ENCODE data around the gene ABCA7. TPM values are rescaled to one million over a fixed set of nuclear protein-coding genes. Genes with fewer than 3 reads are reported as not detected.
A peak's percentile ranks its signal among the peaks of the same experiment; 100 is the strongest.

Gene ABCA7
- total RNA-seq, 1 donor from 2014 or later: 16.3 TPM

DNA sequence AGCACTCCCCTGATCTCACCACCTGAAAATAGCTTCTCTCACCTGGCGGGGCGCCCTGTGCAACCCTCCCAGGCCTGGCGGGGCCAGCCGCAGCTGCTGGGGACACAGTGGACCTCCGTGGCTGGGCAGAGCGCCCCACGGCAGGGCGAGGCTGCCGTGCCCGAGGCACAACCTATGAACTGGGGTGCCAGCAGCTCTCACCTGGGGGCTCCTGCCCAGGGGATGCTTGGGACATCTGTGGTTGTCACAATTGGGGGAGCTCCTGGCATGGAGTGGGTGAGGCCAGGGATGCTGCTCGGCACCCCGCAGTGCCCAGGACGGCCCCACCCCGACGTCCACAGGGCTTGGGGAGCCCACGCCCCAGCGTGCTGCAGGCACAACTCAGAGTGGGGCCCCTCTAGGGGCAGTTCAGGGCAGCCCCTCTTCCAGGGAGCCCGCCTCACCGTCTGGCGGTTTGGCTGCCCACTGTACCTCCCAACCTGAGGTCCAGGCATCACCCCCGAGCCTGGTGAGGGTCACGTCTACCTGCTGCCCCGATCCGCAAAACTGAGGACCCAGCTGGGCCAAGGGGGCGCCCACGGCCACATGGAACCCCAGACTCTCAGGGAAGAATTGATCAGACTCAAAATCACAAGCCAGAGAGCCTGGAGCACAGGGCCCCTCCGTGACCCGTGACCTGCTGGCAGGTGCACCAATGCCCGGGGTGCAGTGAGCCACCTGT is 24.7 kb upstream of the ABCA7 start:
- H3K36me3 Mint-ChIP-seq (ENCODE audit: low read depth, unreplicated experiment): no peaks in the 10 kb centered on the region
- H3K27me3 Mint-ChIP-seq (ENCODE audit: unreplicated experiment): peaks cover 4% of the 10 kb centered on the region
- H3K4me1 Mint-ChIP-seq (ENCODE audit: unreplicated experiment): peaks cover 12% of the 10 kb centered on the region
- H3K27ac Mint-ChIP-seq (ENCODE audit: unreplicated experiment): no peak overlapping the region
- no peaks in the 10 kb centered on the region for H3K9me3 Mint-ChIP-seq (ENCODE audit: unreplicated experiment)
- H3K4me3 Mint-ChIP-seq (ENCODE audit: unreplicated experiment): no peak overlapping the region
- DNase-seq (ENCODE audit: low spot score): no peak
- TF ChIP-seq, protein P1, sequence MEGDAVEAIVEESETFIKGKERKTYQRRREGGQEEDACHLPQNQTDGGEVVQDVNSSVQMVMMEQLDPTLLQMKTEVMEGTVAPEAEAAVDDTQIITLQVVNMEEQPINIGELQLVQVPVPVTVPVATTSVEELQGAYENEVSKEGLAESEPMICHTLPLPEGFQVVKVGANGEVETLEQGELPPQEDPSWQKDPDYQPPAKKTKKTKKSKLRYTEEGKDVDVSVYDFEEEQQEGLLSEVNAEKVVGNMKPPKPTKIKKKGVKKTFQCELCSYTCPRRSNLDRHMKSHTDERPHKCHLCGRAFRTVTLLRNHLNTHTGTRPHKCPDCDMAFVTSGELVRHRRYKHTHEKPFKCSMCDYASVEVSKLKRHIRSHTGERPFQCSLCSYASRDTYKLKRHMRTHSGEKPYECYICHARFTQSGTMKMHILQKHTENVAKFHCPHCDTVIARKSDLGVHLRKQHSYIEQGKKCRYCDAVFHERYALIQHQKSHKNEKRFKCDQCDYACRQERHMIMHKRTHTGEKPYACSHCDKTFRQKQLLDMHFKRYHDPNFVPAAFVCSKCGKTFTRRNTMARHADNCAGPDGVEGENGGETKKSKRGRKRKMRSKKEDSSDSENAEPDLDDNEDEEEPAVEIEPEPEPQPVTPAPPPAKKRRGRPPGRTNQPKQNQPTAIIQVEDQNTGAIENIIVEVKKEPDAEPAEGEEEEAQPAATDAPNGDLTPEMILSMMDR (IDR thresholded peaks at IDR 0.05; ENCODE audit: unreplicated experiment): no peak

DNA sequence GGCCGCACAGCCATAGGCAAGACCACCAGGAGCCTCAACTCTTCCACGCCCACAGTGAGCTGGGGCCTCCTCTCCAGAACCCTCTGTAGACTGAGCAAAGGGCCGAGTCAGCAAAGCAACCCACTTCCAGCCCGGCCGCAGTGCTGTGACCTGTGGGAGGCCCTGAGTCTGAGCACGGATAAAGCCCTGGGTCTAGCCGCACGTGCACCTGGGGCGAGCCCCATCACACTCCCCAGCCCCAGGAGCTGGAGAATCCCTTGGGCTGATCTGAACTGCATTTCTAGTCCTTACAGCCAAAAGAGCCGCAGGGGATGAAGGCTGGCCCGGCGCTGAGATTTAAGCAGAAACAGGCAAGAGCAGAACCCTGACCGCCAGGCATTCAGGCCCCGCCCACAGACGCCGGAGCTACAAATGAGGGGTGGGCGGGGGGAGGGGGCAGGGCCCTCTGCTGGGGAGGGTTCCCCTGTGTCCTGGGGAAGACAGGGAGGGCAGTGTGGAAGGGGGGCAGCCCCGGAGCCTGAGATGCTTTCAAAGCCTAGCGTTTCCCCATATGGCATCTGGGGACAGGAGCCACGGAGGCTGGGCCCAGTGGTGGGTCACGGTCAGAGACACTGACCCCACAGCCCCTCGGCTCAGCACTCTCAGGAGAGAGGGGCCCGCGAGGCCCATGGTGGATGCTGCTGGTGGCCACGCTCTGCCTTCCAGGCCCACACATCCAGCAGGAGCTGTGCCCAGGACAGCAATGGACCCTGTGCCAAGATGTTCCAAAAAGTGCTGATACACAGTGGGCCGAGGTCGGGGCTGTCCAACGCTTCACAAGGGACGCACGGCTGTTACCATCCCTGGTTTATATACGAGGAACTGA is 23.9 kb upstream of the ABCA7 start:
- Mint-ChIP-seq H3K27ac (ENCODE audit: unreplicated experiment) (no peak overlapping the region), H3K4me1 (ENCODE audit: unreplicated experiment) (peaks cover 12% of the 10 kb centered on the region), H3K36me3 (ENCODE audit: low read depth, unreplicated experiment) (no peaks in the 10 kb centered on the region), H3K27me3 (ENCODE audit: unreplicated experiment) (peaks cover 4% of the 10 kb centered on the region), H3K4me3 (ENCODE audit: unreplicated experiment) (no peak overlapping the region), H3K9me3 (ENCODE audit: unreplicated experiment) (no peaks in the 10 kb centered on the region)
- no peak for DNase-seq (ENCODE audit: low spot score)
- TF ChIP-seq, protein P1 (IDR thresholded peaks at IDR 0.05; ENCODE audit: unreplicated experiment): no peak

DNA sequence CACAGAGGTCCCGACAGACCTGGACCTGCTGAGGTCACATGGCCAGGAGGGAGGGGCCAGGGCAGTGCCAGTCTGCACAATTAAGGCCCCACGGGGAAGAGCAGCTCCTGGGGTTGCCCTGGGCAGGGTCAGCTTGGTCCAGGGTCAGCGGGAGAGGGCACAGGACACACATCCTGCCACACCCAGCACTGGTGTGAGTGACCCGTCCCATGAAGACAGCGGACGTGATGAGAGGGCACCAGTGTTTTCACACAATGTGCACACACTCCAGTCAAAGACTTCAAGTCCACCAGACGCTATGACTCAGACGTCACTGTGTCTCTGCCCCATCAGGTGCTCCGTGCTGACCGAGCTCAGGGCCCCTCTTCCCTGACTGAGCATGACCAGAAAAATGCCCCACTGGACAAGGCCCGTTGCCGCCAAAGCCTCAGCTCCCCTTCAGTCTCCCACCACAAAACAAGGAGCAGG is 23.2 kb upstream of the ABCA7 start:
- Mint-ChIP-seq H3K4me3 (ENCODE audit: unreplicated experiment) (no peak overlapping the region), H3K36me3 (ENCODE audit: low read depth, unreplicated experiment) (peaks cover 2% of the 10 kb centered on the region), H3K27ac (ENCODE audit: unreplicated experiment) (peak overlapping the region; percentile 57), H3K27me3 (ENCODE audit: unreplicated experiment) (peaks cover 6% of the 10 kb centered on the region), H3K9me3 (ENCODE audit: unreplicated experiment) (no peaks in the 10 kb centered on the region), H3K4me1 (ENCODE audit: unreplicated experiment) (peaks cover 19% of the 10 kb centered on the region)
- TF ChIP-seq, protein P1 (IDR thresholded peaks at IDR 0.05; ENCODE audit: unreplicated experiment): no peak
- DNase-seq (ENCODE audit: low spot score): no peak

DNA sequence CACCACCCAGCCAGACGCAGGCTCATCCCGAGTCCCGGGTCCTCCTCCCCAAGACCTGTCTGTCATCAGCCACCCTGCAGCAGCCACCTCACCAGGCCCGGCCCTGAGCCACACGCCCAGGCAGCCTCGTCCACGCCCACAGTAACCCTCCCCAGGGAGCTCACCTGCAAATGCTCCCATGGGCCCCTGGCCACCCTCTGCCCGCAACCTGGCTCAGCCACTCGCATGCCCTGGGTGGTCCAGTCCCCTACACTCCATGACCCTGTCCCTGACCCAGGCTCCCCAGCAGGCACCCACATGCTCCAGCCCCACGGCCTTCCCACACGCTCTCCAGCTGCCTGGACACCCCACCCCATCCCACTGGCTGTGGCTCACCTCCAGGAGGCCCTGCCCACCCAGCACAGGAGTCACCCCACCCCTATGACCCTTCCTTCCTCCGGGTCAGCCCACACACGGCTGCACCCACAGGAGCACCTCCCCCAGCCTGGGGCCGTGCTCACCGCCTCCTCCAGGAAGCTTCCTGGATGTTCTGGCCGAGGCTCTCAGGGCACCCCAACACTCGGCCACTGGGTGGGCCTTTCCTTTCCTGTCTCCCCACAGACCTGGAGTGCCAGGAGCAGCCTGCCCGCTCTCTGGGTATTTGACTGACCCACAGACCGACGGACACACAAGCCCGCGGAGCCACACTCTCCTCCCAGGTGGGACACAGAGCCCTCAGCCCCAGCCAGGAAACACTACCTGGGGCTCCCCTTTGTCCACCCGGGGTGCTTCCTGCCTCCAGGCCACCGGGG is 22.6 kb upstream of the ABCA7 start:
- no peak overlapping the region for H3K4me3 Mint-ChIP-seq (ENCODE audit: unreplicated experiment)

More for the DNA sequence above, 22.6 kb upstream of the ABCA7 start:
- TF ChIP-seq, protein P1 (IDR thresholded peaks at IDR 0.05; ENCODE audit: unreplicated experiment): no peak
- peaks cover 3% of the 10 kb centered on the region for H3K36me3 Mint-ChIP-seq (ENCODE audit: low read depth, unreplicated experiment)
- H3K9me3 Mint-ChIP-seq (ENCODE audit: unreplicated experiment): no peaks in the 10 kb centered on the region
- DNase-seq (ENCODE audit: low spot score): no peak
- peaks cover 20% of the 10 kb centered on the region for H3K4me1 Mint-ChIP-seq (ENCODE audit: unreplicated experiment)
- peak overlapping the region; percentile 57 for H3K27ac Mint-ChIP-seq (ENCODE audit: unreplicated experiment)
- H3K27me3 Mint-ChIP-seq (ENCODE audit: unreplicated experiment): peaks cover 6% of the 10 kb centered on the region

Measured in endothelial cell (in vitro differentiated cells).